Bronchial epithelial cell (primary cell): Measurements from ENCODE around the gene TPD52L2. TPM values are rescaled to one million over a fixed set of nuclear protein-coding genes. Genes with fewer than 3 reads are reported as not detected.

Experiments used
- DNase-seq: peaks from one replicate; pipeline ENCODE4 v3.0.0-alpha.2; 2010; ENCODE audit warnings: low read depth
- FAIRE-seq: peaks from 2 replicates; lab custom pipeline; 2011; peaks lifted over from hg19 to GRCh38; lab: Jason Lieb, UNC
- H3K27me3 ChIP-seq: 2 replicates; pipeline ENCODE4 v1.5.1; 2011; ENCODE audit warnings: low read length; ENCODE audit not compliant: control insufficient read depth, insufficient read depth
- H3K36me3 ChIP-seq: 2 replicates; pipeline ENCODE4 v1.5.1; 2011; ENCODE audit warnings: low read length; ENCODE audit not compliant: control insufficient read depth, insufficient read depth
- H3K4me3 ChIP-seq: 2 replicates; pipeline ENCODE4 v1.5.1; 2011; ENCODE audit warnings: mild to moderate bottlenecking, low read depth, low read length, control low read depth
- total RNA-seq: library from RNA; depleted of rRNA; stranded (reverse); fragments of >200 nt; gene quantifications from 2 replicates; pipeline ENCODE4 v1.2.1, GENCODE V29; 2014
- TF ChIP-seq, protein P1 (sequence below): IDR thresholded peaks from 2 replicates; pipeline ENCODE4 v1.5.1; 2011; ENCODE audit warnings: mild to moderate bottlenecking, moderate library complexity, low read length, control low read depth, inconsistent platforms; ENCODE audit not compliant: insufficient read depth, severe bottlenecking

TPD52L2 gene
- total RNA-seq, 1 donor from 2014 or later: 172 TPM

DNA sequence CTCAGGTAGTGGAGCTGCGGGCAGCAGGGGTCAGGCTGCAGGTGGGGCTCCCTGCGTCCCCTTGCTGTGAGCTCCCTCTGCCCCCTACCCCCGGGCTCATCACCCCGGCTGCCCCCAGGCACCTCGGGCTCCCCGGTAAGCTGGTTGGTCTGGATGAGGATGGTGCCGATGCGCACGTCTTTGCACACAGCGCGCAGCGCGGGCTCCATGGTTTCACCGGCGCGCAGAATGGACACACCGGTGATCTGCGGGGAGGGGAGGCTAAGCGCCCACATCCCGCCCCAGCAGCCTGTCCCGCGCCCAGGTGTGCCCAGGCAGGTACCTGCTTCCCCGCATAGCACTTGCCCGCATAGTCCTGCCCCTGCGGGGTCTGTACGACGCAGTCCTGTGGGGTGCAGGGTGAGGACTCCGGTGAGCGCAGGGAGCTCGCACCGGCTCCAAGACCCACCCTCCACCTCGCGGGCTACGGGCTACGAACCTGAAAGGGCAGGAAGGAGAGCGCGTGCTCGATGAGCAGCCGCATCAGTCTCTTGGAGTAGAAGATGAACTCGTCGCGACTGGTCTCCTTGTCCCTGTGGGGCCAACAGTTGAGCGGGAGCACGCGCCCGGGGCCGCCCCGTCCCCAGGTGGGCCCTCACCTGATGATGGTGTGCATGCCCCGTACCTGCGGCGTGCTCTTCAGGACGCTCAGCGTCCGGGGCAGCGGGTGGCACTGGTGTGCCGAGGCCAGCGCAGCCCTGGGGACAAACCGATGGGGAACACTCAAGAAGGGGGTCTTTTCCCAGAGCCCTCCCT, 75.6 kb downstream of the TPD52L2 start:
- no peak for DNase-seq
- no peak for FAIRE-seq
- H3K4me3 ChIP-seq: no peak overlapping the region
- no peaks in the 10 kb centered on the region for H3K27me3 ChIP-seq
- H3K36me3 ChIP-seq: peaks cover 30% of the 10 kb centered on the region
- TF ChIP-seq, protein P1, sequence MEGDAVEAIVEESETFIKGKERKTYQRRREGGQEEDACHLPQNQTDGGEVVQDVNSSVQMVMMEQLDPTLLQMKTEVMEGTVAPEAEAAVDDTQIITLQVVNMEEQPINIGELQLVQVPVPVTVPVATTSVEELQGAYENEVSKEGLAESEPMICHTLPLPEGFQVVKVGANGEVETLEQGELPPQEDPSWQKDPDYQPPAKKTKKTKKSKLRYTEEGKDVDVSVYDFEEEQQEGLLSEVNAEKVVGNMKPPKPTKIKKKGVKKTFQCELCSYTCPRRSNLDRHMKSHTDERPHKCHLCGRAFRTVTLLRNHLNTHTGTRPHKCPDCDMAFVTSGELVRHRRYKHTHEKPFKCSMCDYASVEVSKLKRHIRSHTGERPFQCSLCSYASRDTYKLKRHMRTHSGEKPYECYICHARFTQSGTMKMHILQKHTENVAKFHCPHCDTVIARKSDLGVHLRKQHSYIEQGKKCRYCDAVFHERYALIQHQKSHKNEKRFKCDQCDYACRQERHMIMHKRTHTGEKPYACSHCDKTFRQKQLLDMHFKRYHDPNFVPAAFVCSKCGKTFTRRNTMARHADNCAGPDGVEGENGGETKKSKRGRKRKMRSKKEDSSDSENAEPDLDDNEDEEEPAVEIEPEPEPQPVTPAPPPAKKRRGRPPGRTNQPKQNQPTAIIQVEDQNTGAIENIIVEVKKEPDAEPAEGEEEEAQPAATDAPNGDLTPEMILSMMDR: no peak

Other genes starting within 250 kb of the TPD52L2 start
- gene GMEB2, start 238.2 kb upstream of the TPD52L2 start, total RNA-seq: 13.2 and 13.8 TPM in 2 replicates
- 0.26 TPM in 1 of 2 replicates, not detected in the other for gene STMN3, start 211.8 kb upstream of the TPD52L2 start, total RNA-seq
- 4.5 and 5.8 TPM in 2 replicates for gene RTEL1, start 207.0 kb upstream of the TPD52L2 start, total RNA-seq
- gene TNFRSF6B, start 168.6 kb upstream of the TPD52L2 start, total RNA-seq: 4.9 and 7.1 TPM in 2 replicates
- gene ARFRP1, start 157.3 kb upstream of the TPD52L2 start, total RNA-seq: 49.2 and 55.5 TPM in 2 replicates
- gene ZGPAT, start 157.2 kb upstream of the TPD52L2 start, total RNA-seq: 17.7 and 25.5 TPM in 2 replicates
- 0.53 and 2.0 TPM in 2 replicates for gene LIME1, start 128.6 kb upstream of the TPD52L2 start, total RNA-seq
- 14.0 and 21.8 TPM in 2 replicates for gene SLC2A4RG, start 125.5 kb upstream of the TPD52L2 start, total RNA-seq
- gene ZBTB46, start 34.0 kb upstream of the TPD52L2 start, total RNA-seq: 0.53 and 2.0 TPM in 2 replicates
- not detected in 2 replicates for gene ABHD16B, start 3.8 kb upstream of the TPD52L2 start, total RNA-seq
- 120 and 121 TPM in 2 replicates for gene DNAJC5, start 29.9 kb downstream of the TPD52L2 start, total RNA-seq
- 16.8 and 19.0 TPM in 2 replicates for gene UCKL1, start 91.1 kb downstream of the TPD52L2 start, total RNA-seq
- gene ZNF512B, start 104.7 kb downstream of the TPD52L2 start, total RNA-seq: 4.5 and 6.1 TPM in 2 replicates
- gene SAMD10, start 114.4 kb downstream of the TPD52L2 start, total RNA-seq: 1.1 and 2.7 TPM in 2 replicates
- 41.0 and 48.4 TPM in 2 replicates for gene PRPF6, start 115.9 kb downstream of the TPD52L2 start, total RNA-seq
- gene C20orf204, start 170.9 kb downstream of the TPD52L2 start, total RNA-seq: 0.53 and 1.2 TPM in 2 replicates
- gene SOX18, start 184.4 kb downstream of the TPD52L2 start, total RNA-seq: not detected in 2 replicates
- 5.1 and 5.5 TPM in 2 replicates for gene TCEA2, start 197.9 kb downstream of the TPD52L2 start, total RNA-seq
- gene RGS19, start 214.2 kb downstream of the TPD52L2 start, total RNA-seq: 6.1 and 6.7 TPM in 2 replicates
- under 0.01 and 0.13 TPM in 2 replicates for gene OPRL1, start 214.8 kb downstream of the TPD52L2 start, total RNA-seq
- gene LKAAEAR1, start 219.1 kb downstream of the TPD52L2 start, total RNA-seq: 0.13 TPM in 1 of 2 replicates, not detected in the other
- gene NPBWR2, start 242.3 kb downstream of the TPD52L2 start, total RNA-seq: not detected in 2 replicates